HG03521 (cell line): ENCODE data around the gene FTSJ1.
"Not testable (repeated sequence)": the region's sequence is repeated elsewhere in the genome, so short reads cannot be mapped to it uniquely, and the experiment has no call there.

ENCODE experiments used
- ATAC-seq: cut with Tn5 transposase; IDR thresholded peaks from one replicate; pipeline ENCODE4 v1.9.1; 2021; ENCODE audit warnings: mild to moderate bottlenecking, moderate library complexity; ENCODE audit not compliant: unreplicated experiment

The FTSJ1 gene

GRCh38 chrX:48475774-48476577 lies at the start of gene FTSJ1:
Gene FTSJ1, plus strand, starts transcription at chrX:48476199. Its CDS starts 1,849 bp downstream, at chrX:48478048.
- peak; percentile 94 for ATAC-seq

- not testable (repeated sequence) for ATAC-seq
Observed at GRCh38 chrX:48427027-48427716, 48.8 kb upstream of the FTSJ1 start.

GRCh38 chrX:48429606-48430005 lies 46.4 kb upstream of the FTSJ1 start:
- ATAC-seq = not testable (repeated sequence)

- not testable (repeated sequence) for ATAC-seq
Observed at GRCh38 chrX:48430166-48430565, 45.8 kb upstream of the FTSJ1 start.

GRCh38 chrX:48433713-48434112 lies 42.3 kb upstream of the FTSJ1 start:
- ATAC-seq = not testable (repeated sequence)

GRCh38 chrX:48447201-48447600 lies 28.8 kb upstream of the FTSJ1 start:
- ATAC-seq = not testable (repeated sequence)

- no peak for ATAC-seq
Observed at GRCh38 chrX:48450076-48450475, 25.9 kb upstream of the FTSJ1 start.

- ATAC-seq = no peak
Observed at GRCh38 chrX:48451708-48452107, 24.3 kb upstream of the FTSJ1 start.

GRCh38 chrX:48456628-48457331 lies 19.2 kb upstream of the FTSJ1 start:
- ATAC-seq = no peak

GRCh38 chrX:48458711-48459110 lies 17.3 kb upstream of the FTSJ1 start:
- ATAC-seq = no peak

GRCh38 chrX:48459483-48459882 lies 16.5 kb upstream of the FTSJ1 start:
- no peak for ATAC-seq

GRCh38 chrX:48460031-48460430 lies 16.0 kb upstream of the FTSJ1 start:
- ATAC-seq = no peak

GRCh38 chrX:48460606-48461005 lies 15.4 kb upstream of the FTSJ1 start:
- ATAC-seq = no peak

GRCh38 chrX:48461830-48462229 lies 14.2 kb upstream of the FTSJ1 start:
- ATAC-seq = no peak

GRCh38 chrX:48465336-48465933 lies 10.6 kb upstream of the FTSJ1 start:
- no peak for ATAC-seq

- no peak for ATAC-seq
Observed at GRCh38 chrX:48466696-48467095, 9.3 kb upstream of the FTSJ1 start.

GRCh38 chrX:48467281-48467761 lies 8.7 kb upstream of the FTSJ1 start:
- no peak for ATAC-seq

- ATAC-seq = no peak
Observed at GRCh38 chrX:48468247-48468671, 7.7 kb upstream of the FTSJ1 start.

- ATAC-seq = no peak
Observed at GRCh38 chrX:48468693-48469691, 7.0 kb upstream of the FTSJ1 start.
